VCaP (cell line): ENCODE measurements around the gene MUC5AC.
"Not testable (repeated sequence)": the region's sequence is repeated elsewhere in the genome, so short reads cannot be mapped to it uniquely, and the experiment has no call there.

ENCODE experiments used
- H3K27ac ChIP-seq: fragments of 450-650 bp; 2 replicates; pipeline ENCODE4 v1.5.1; 2017
- CTCF ChIP-seq: fragments of 450-650 bp; conservative IDR thresholded peaks from 2 replicates; pipeline ENCODE4 v1.5.1; 2017; ENCODE audit warnings: mild to moderate bottlenecking, moderate library complexity

The MUC5AC gene

GRCh38 chr11:1207401-1208143 lies 49.8 kb downstream of the MUC5AC start:
- no peak overlapping the region for H3K27ac ChIP-seq
- no peak for TF ChIP-seq CTCF

GRCh38 chr11:1208144-1208393 lies 50.3 kb downstream of the MUC5AC start:
- no peak overlapping the region for H3K27ac ChIP-seq
- TF ChIP-seq CTCF, result no peak

GRCh38 chr11:1208394-1209261 lies 50.9 kb downstream of the MUC5AC start:
- H3K27ac ChIP-seq, result no peak overlapping the region
- no peak for TF ChIP-seq CTCF

GRCh38 chr11:1209371-1210057 lies 51.8 kb downstream of the MUC5AC start:
- no peak for TF ChIP-seq CTCF
- H3K27ac ChIP-seq, result no peak overlapping the region

GRCh38 chr11:1211838-1212237 lies 54.1 kb downstream of the MUC5AC start:
- no peak for TF ChIP-seq CTCF
- H3K27ac ChIP-seq, result no peak overlapping the region

GRCh38 chr11:1215826-1216225 lies 58.1 kb downstream of the MUC5AC start:
- not testable (repeated sequence) for H3K27ac ChIP-seq

GRCh38 chr11:1217151-1217550 lies 59.4 kb downstream of the MUC5AC start:
- no peak overlapping the region for H3K27ac ChIP-seq
- TF ChIP-seq CTCF, result no peak
